ENCODE data around the gene TRPM6. TPM values are rescaled to one million over a fixed set of nuclear protein-coding genes. Genes with fewer than 3 reads are reported as not detected.

TRPM6 gene
- total RNA-seq, 4 donors from 2014 or later = 0.07 to 0.22 (median 0.20) TPM; not detected in 1

DNA sequence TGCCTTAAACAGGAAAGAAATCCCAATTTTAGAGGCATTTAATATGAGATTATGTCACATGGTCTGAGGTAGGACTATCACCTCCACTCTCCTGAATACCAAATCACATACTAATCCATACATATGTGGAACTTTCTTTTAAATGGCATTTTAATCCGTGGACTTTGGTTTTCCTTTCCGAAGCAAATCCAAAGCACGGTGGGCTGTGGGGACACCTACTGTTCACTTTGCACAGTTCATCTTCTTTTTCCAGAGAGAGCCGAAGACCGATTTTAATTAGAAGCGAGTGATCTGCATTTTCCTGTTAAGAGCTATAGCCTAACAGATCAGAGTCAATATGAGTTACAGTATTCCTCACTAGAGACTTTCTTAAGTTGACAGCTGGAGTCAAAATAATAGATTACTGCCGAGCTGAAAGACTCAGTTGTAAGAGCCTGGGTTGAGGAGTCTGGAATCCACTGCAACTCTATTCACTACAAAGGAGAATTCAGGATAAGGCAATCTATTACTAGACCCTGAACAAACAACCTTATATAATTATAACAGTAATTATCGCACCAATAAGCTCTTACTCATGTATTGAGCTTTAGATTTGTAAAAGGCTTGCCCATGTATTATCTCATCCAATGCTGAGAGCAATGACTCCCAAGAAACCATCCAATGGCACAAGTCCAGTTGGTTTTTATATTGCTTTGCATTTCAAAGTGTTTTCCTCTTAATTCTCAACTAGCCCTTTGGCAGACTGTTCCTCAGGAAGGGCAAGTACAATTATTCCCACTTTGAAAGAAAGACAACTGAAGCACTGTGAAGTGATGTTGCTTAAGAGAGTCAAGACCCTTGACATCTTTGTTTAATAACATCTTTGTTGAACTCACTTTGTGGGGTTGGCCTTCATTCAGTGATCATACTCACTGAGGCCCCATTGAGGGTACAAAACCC, 144.7 kb downstream of the TRPM6 start:
- ATAC-seq = peak in 1 of 2 donors; percentile 30
- TF ChIP-seq CTCF (IDR thresholded peaks at IDR 0.05 in 4 of 5, conservative IDR thresholded peaks at IDR 0.05 in 1 of 5) (peak; percentile 18 to 69 (median 38)), POLR2A (IDR thresholded peaks at IDR 0.05) (no peak)

GRCh38 chr9:74742191-74742790, 145.4 kb downstream of the TRPM6 start:
- no peak overlapping the region for H3K27ac ChIP-seq
- H3K4me1 ChIP-seq = no peaks in the 10 kb centered on the region
- in situ Hi-C loops (cut with MboI; ENCODE audit: low sequenced_read_pairs in 4 of 4) = no loop called here
- H3K36me3 ChIP-seq = no peaks in the 10 kb centered on the region
- no peaks in the 10 kb centered on the region for H3K9me3 ChIP-seq
- DNase-seq (no peak), ATAC-seq (no peak)
- H3K27me3 ChIP-seq = no peaks in the 10 kb centered on the region
- H3K4me3 ChIP-seq = no peak overlapping the region
- intact Hi-C loops (cut with DNase I; ENCODE audit: low total_unique reads) = no loop called here
- no peak for TF ChIP-seq CTCF (IDR thresholded peaks at IDR 0.05 in 4 of 5, conservative IDR thresholded peaks at IDR 0.05 in 1 of 5)
- TF ChIP-seq POLR2A (IDR thresholded peaks at IDR 0.05) = no peak

More for the DNA sequence above, 144.7 kb downstream of the TRPM6 start:
- Histone ChIP-seq H3K9me3 (no peaks in the 10 kb centered on the region), H3K36me3 (no peaks in the 10 kb centered on the region), H3K4me1 (no peaks in the 10 kb centered on the region), H3K27me3 (no peaks in the 10 kb centered on the region), H3K27ac (no peak overlapping the region), H3K4me3 (no peak overlapping the region)
- DNase-seq = no peak
- in situ Hi-C loops (cut with MboI; ENCODE audit: low sequenced_read_pairs in 4 of 4) = no loop called here
- intact Hi-C loops (cut with DNase I; ENCODE audit: low total_unique reads) = no loop called here

DNA sequence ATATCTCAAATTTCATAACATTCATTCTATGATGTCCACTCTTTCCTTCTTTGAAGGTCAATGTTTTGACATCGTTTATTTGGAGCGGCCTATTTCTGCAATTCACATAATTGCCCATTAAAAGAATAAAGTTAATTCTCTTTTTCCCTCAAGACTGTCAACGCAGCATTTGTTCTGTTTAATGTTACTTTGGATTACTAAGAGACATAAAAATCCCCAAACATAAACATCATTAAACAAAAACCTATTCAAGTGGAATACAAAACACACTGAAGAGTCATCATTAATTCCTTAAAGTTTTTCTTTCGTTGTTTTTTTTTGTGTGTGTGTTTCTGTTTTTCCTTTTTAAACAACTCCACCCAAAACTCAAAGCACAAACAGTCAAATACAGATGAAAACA, 151.1 kb downstream of the TRPM6 start:
- Histone ChIP-seq H3K27ac (no peak overlapping the region), H3K27me3 (no peaks in the 10 kb centered on the region), H3K4me1 (no peaks in the 10 kb centered on the region), H3K4me3 (no peak overlapping the region), H3K9me3 (no peaks in the 10 kb centered on the region), H3K36me3 (no peaks in the 10 kb centered on the region)
- ATAC-seq (no peak), DNase-seq (no peak)
- TF ChIP-seq CTCF (IDR thresholded peaks at IDR 0.05 in 4 of 5, conservative IDR thresholded peaks at IDR 0.05 in 1 of 5) (no peak), POLR2A (IDR thresholded peaks at IDR 0.05) (no peak)
- in situ Hi-C loops (cut with MboI; ENCODE audit: low sequenced_read_pairs in 4 of 4) (no loop called here), intact Hi-C loops (cut with DNase I; ENCODE audit: low total_unique reads) (no loop called here)

DNA sequence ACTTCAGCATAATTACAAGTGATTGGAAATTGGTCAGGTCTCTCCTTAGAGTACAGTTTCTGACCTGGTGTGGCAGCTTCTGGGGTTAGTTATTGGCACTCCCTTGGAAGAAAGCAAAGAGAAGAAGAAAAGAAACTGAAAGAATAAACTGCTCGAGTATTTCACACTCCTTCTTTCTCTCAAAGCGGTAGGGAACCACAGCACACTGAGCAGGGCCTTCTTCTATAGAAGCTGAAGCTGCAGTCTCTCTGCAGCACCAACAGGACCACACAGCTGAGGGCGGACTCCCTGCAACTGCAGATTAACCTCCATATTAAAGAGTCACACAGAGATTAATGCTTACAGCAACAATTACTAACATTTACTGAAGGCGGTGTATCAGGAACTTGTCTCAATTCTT, 152.0 kb downstream of the TRPM6 start:
- H3K27me3 ChIP-seq = no peaks in the 10 kb centered on the region
- no peak overlapping the region for H3K27ac ChIP-seq
- no peaks in the 10 kb centered on the region for H3K36me3 ChIP-seq
- intact Hi-C loops (cut with DNase I; ENCODE audit: low total_unique reads) (no loop called here), in situ Hi-C loops (cut with MboI; ENCODE audit: low sequenced_read_pairs in 4 of 4) (no loop called here)
- no peaks in the 10 kb centered on the region for H3K9me3 ChIP-seq
- DNase-seq = no peak
- H3K4me1 ChIP-seq = no peaks in the 10 kb centered on the region
- H3K4me3 ChIP-seq = no peak overlapping the region
- ATAC-seq = no peak
- no peak for TF ChIP-seq POLR2A (IDR thresholded peaks at IDR 0.05)
- no peak for TF ChIP-seq CTCF (IDR thresholded peaks at IDR 0.05 in 4 of 5, conservative IDR thresholded peaks at IDR 0.05 in 1 of 5)

Measured in gastrocnemius medialis (tissue), 4 donors.